ENCODE results near the gene PODNL1. TPM values are rescaled to one million over a fixed set of nuclear protein-coding genes. Genes with fewer than 3 reads are reported as not detected.
"Not testable (repeated sequence)": the region's sequence is repeated elsewhere in the genome, so short reads cannot be mapped to it uniquely, and the experiment has no call there.

The PODNL1 gene
- total RNA-seq, 1 donor from 2014 or later, result 0.13 TPM

GRCh38 chr19:13973479-13973878 lies 35.3 kb upstream of the PODNL1 start:
- DNase-seq (ENCODE audit: low read depth, low spot score), result not testable (repeated sequence)

GRCh38 chr19:13972368-13973155 lies 34.3 kb upstream of the PODNL1 start:
- DNase-seq (ENCODE audit: low read depth, low spot score), result no peak

- DNase-seq (ENCODE audit: low read depth, low spot score), result not testable (repeated sequence)
These were observed 33.7 kb upstream of the PODNL1 start for GRCh38 chr19:13971868-13972267.

GRCh38 chr19:13969897-13970296 lies 31.7 kb upstream of the PODNL1 start:
- no peak for DNase-seq (ENCODE audit: low read depth, low spot score)

GRCh38 chr19:13968999-13969398 lies 30.8 kb upstream of the PODNL1 start:
- DNase-seq (ENCODE audit: low read depth, low spot score), result no peak

- no peak for DNase-seq (ENCODE audit: low read depth, low spot score)
These were observed 30.2 kb upstream of the PODNL1 start for GRCh38 chr19:13968383-13968935.

- not testable (repeated sequence) for DNase-seq (ENCODE audit: low read depth, low spot score)
These were observed 29.0 kb upstream of the PODNL1 start for GRCh38 chr19:13967206-13967605.

GRCh38 chr19:13966684-13967128 lies 28.5 kb upstream of the PODNL1 start:
- no peak for DNase-seq (ENCODE audit: low read depth, low spot score)

GRCh38 chr19:13965926-13966683 lies 27.9 kb upstream of the PODNL1 start:
- DNase-seq (ENCODE audit: low read depth, low spot score), result no peak

- no peak for DNase-seq (ENCODE audit: low read depth, low spot score)
These were observed 27.2 kb upstream of the PODNL1 start for GRCh38 chr19:13965377-13965896.

- DNase-seq (ENCODE audit: low read depth, low spot score), result no peak
These were observed 26.6 kb upstream of the PODNL1 start for GRCh38 chr19:13964776-13965175.

- DNase-seq (ENCODE audit: low read depth, low spot score), result no peak
These were observed 25.4 kb upstream of the PODNL1 start for GRCh38 chr19:13963603-13964105.

- no peak for DNase-seq (ENCODE audit: low read depth, low spot score)
These were observed 24.7 kb upstream of the PODNL1 start for GRCh38 chr19:13962699-13963602.

- no peak for DNase-seq (ENCODE audit: low read depth, low spot score)
These were observed 23.8 kb upstream of the PODNL1 start for GRCh38 chr19:13961826-13962698.

GRCh38 chr19:13960863-13961784 lies 22.9 kb upstream of the PODNL1 start:
- DNase-seq (ENCODE audit: low read depth, low spot score), result no peak

GRCh38 chr19:13959962-13960862 lies 22.0 kb upstream of the PODNL1 start:
- DNase-seq (ENCODE audit: low read depth, low spot score), result no peak

GRCh38 chr19:13959141-13959961 lies 21.1 kb upstream of the PODNL1 start:
- DNase-seq (ENCODE audit: low read depth, low spot score), result no peak

Data from pulmonary artery endothelial cell (primary cell).